ENCODE results near the gene TMEM11. TPM values are rescaled to one million over a fixed set of nuclear protein-coding genes. Genes with fewer than 3 reads are reported as not detected.

Gene TMEM11
- polyA plus RNA-seq, 2 of the 4 experiments (the other 2 are of a cell fraction), result 57.7 to 61.0 TPM

GRCh38 chr17:21161498-21162393, 52.2 kb downstream of the TMEM11 start:
- TF ChIP-seq GATA3 (IDR thresholded peaks at IDR 0.05; ENCODE audit: borderline replicate concordance) (peak; percentile 58), HDAC2 (IDR thresholded peaks at IDR 0.05) (no peak)
- peak overlapping the region in 1 of 2 experiments; percentile 14; a peak in 1 of 6 replicates for H3K27ac ChIP-seq
- peak overlapping the region; percentile 34 for H3K4me2 ChIP-seq
- FAIRE-seq (no peak), DNase-seq (ENCODE audit: low read depth in 1 of 2, low spot score in 1 of 2) (peak in 1 of 2 experiments; percentile 11), ATAC-seq (peak; percentile 30 to 56; a peak in 4 of 6 replicates)
- CTCF ChIA-PET, result interaction anchor here (1.1 kb wide), 1 partner anchor 49 kb away, joined by 3 read pairs; no protein-coding TSS in a partner anchor
- peaks cover 14% of the 10 kb centered on the region; the same call in 2 of the 3 replicates for H3K4me1 ChIP-seq
- WGBS (ENCODE audit: missing lambda C conversion rate), result 42% methylated on average over 7 of the region's 7 CpGs
- no peaks in the 10 kb centered on the region for H3K9me3 ChIP-seq
- POLR2A ChIA-PET, result no interaction called here
- H3K4me3 ChIP-seq, result no peak overlapping the region

- Histone ChIP-seq H3K4me1 (peaks cover 14% of the 10 kb centered on the region; the same call in 2 of the 3 replicates), H3K4me3 (no peak overlapping the region), H3K4me2 (no peak overlapping the region), H3K27ac (no peak overlapping the region), H3K9me3 (peaks cover under 1% of the 10 kb centered on the region; the same call in 1 of the 3 replicates)
- FAIRE-seq (no peak), ATAC-seq (no peak), DNase-seq (ENCODE audit: low read depth in 1 of 2, low spot score in 1 of 2) (no peak)
- CTCF ChIA-PET, result interaction anchor here (0.7 kb wide), 1 partner anchor 80 kb away, joined by 3 read pairs; no protein-coding TSS in a partner anchor
- POLR2A ChIA-PET, result no interaction called here
- TF ChIP-seq NR3C1 (IDR thresholded peaks at IDR 0.05), result no peak
- no peak for TF ChIP-seq NPAS2 (CRISPR knock-in tag; IDR thresholded peaks at IDR 0.05; ENCODE audit: borderline replicate concordance)
- no peak for TF ChIP-seq ZNF302 (CRISPR knock-in tag; IDR thresholded peaks at IDR 0.05)
- TF ChIP-seq JUNB (IDR thresholded peaks at IDR 0.05), result no peak
- no peak for TF ChIP-seq CHD2 (IDR thresholded peaks at IDR 0.05; ENCODE audit: low read length, partially characterized antibody)
- TF ChIP-seq FOXS1 (CRISPR knock-in tag; IDR thresholded peaks at IDR 0.05), result no peak
- TF ChIP-seq E2F6 (IDR thresholded peaks at IDR 0.05; ENCODE audit: borderline replicate concordance, low read depth), result no peak
- TF ChIP-seq HEYL (CRISPR knock-in tag; IDR thresholded peaks at IDR 0.05), result no peak
- no peak for TF ChIP-seq EP300 (IDR thresholded peaks at IDR 0.05)
- no peak for TF ChIP-seq ZSCAN20 (CRISPR knock-in tag; IDR thresholded peaks at IDR 0.05)
- no peak for TF ChIP-seq EHF (CRISPR knock-in tag; IDR thresholded peaks at IDR 0.05)
- TF ChIP-seq HMGXB4 (CRISPR knock-in tag; IDR thresholded peaks at IDR 0.05; ENCODE audit: borderline replicate concordance), result no peak
Measured at GRCh38 chr17:21160401-21160800, 53.6 kb downstream of the TMEM11 start.

GRCh38 chr17:21157586-21158370, 56.2 kb downstream of the TMEM11 start:
- DNase-seq (ENCODE audit: low read depth in 1 of 2, low spot score in 1 of 2), result no peak
- no peak for FAIRE-seq
- Histone ChIP-seq H3K4me3 (no peak overlapping the region), H3K27ac (no peak overlapping the region), H3K9me3 (peaks cover 19% of the 10 kb centered on the region), H3K4me1 (peaks cover 14% of the 10 kb centered on the region; the same call in 2 of the 3 replicates), H3K4me2 (no peak overlapping the region)
- ChIA-PET CTCF (interaction anchor here (0.6 to 1.9 kb wide), 3 partner anchors 12 to 114 kb away, joined by 3 to 5 read pairs (median 5); no protein-coding TSS in a partner anchor), POLR2A (no interaction called here)
- 7% methylated on average over 1 of the region's 1 CpG for WGBS (ENCODE audit: missing lambda C conversion rate)
- ATAC-seq, result no peak
- TF ChIP-seq SREBF2 (IDR thresholded peaks at IDR 0.05) (no peak), ZSCAN20 (CRISPR knock-in tag; IDR thresholded peaks at IDR 0.05) (no peak), RARB (CRISPR knock-in tag; IDR thresholded peaks at IDR 0.05) (no peak), PHF8 (IDR thresholded peaks at IDR 0.05; ENCODE audit: borderline replicate concordance, low read depth) (no peak), FOSL2 (IDR thresholded peaks at IDR 0.05) (no peak), FOSL2 (CRISPR knock-in tag; IDR thresholded peaks at IDR 0.05) (no peak), MAZ (IDR thresholded peaks at IDR 0.05; ENCODE audit: borderline replicate concordance, low read depth, low read length) (no peak), HOXB13 (CRISPR knock-in tag; IDR thresholded peaks at IDR 0.05; ENCODE audit: low read depth) (no peak), EP300 (IDR thresholded peaks at IDR 0.05) (no peak), GATA3 (IDR thresholded peaks at IDR 0.05; ENCODE audit: borderline replicate concordance) (no peak), CTCF (IDR thresholded peaks at IDR 0.05) (no peak), HES2 (IDR thresholded peaks at IDR 0.05) (no peak), NPAS2 (CRISPR knock-in tag; IDR thresholded peaks at IDR 0.05; ENCODE audit: borderline replicate concordance) (no peak), SMC3 (IDR thresholded peaks at IDR 0.05) (no peak), RAD21 (conservative IDR thresholded peaks at IDR 0.05 in 1 of 2, IDR thresholded peaks at IDR 0.05 in 1 of 2) (no peak), CBX8 (IDR thresholded peaks at IDR 0.05) (no peak), ATOH8 (CRISPR knock-in tag; IDR thresholded peaks at IDR 0.05; ENCODE audit: low read depth) (no peak)

Data from A549 (cell line).